ENCODE measurements around the gene NDFIP1. TPM values are rescaled to one million over a fixed set of nuclear protein-coding genes. Genes with fewer than 3 reads are reported as not detected.

NDFIP1 gene
- total RNA-seq, 2 experiments from 2014 or later: 47.2 TPM

DNA sequence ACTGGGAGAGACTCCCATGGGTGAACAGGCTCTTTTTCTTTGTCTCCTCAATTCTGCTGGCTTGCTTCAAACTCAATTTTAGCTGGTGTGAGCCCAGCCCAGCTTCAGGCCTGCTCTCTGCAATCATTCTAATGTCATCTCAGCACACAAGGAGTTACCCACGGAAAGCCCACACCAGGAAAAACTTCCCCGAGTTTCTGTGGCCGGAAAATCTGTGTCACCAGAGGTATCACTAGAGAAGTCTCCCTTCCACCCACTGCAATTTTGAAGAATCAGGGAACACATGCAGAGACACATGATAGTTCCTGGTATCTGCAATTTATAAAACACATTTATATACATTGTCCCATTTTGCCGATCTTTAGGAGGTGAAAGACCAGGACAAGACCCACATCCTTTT lies 13.5 kb upstream of the NDFIP1 start:
- H3K9me3 Mint-ChIP-seq (ENCODE audit: insufficient read depth): peaks cover under 1% of the 10 kb centered on the region
- ATAC-seq (peak; percentile 21), DNase-seq (peak; percentile 49)
- peaks cover 40% of the 10 kb centered on the region for H3K4me1 Mint-ChIP-seq (ENCODE audit: low read depth)
- POLR2A ChIA-PET: interaction anchor here (1.3 to 3.2 kb wide), 6 partner anchors 9 to 126 kb away, joined by 3 to 48 read pairs (median 6); partner anchors contain the start of genes NDFIP1 and RNF14
- H3K36me3 Mint-ChIP-seq (ENCODE audit: low read depth): no peaks in the 10 kb centered on the region
- H3K27me3 Mint-ChIP-seq (ENCODE audit: low read depth): no peaks in the 10 kb centered on the region
- CTCF ChIA-PET: interaction anchor here (1.2 to 4.6 kb wide), 10 partner anchors 13 to 126 kb away, joined by 3 to 22 read pairs (median 7); partner anchors contain the start of genes NDFIP1 and RNF14
- H3K4me3 Mint-ChIP-seq: peak overlapping the region; percentile 51
- H3K27ac Mint-ChIP-seq: peak overlapping the region; percentile 96

DNA sequence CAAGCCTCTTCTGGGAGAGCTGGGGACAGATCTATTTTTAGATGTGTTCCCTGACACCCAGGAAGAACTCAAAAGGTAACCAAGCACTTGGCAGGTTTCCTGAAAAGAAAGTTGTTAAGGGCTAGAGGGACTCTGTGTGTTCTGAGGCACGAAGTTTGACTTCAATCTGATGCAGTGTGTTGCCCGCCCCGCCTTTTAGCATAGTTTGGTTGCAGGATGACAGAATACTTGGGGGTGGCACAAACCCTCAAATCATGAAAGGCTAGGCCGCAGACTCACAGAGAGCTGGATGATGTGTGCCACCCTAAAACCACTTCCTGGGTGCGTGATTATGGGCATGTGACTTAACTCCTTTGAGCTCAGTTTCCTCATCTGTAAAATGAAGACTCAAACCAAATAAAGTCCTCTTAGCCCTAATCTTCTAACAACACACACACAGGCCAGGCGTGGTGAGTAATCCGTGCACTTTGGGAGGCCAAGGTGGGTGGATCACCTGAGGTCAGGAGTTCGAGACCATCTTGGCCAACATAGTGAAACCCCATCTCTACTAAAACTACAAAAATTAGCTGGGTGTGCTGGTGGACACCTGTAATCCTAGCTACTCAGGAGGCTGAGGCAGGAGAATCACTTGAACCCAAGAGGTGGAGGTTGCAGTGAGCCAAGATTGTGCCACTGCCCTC lies 12.8 kb upstream of the NDFIP1 start:
- peaks cover 42% of the 10 kb centered on the region for H3K4me1 Mint-ChIP-seq (ENCODE audit: low read depth)
- peak overlapping the region; percentile 96 for H3K27ac Mint-ChIP-seq
- H3K27me3 Mint-ChIP-seq (ENCODE audit: low read depth): no peaks in the 10 kb centered on the region
- DNase-seq: peak; percentile 91
- H3K36me3 Mint-ChIP-seq (ENCODE audit: low read depth): no peaks in the 10 kb centered on the region
- peak overlapping the region; percentile 51 for H3K4me3 Mint-ChIP-seq
- POLR2A ChIA-PET: interaction anchor here (0.7 to 3.2 kb wide), 10 partner anchors 9 to 172 kb away, joined by 3 to 48 read pairs (median 4); partner anchors contain the start of genes DELE1, GNPDA1, NDFIP1 and RNF14
- CTCF ChIA-PET: interaction anchor here (0.6 to 4.6 kb wide), 13 partner anchors 8 to 135 kb away, joined by 3 to 22 read pairs (median 5); partner anchors contain the start of genes NDFIP1 and RNF14
- H3K9me3 Mint-ChIP-seq (ENCODE audit: insufficient read depth): peaks cover 4% of the 10 kb centered on the region
- ATAC-seq: peak; percentile 90

DNA sequence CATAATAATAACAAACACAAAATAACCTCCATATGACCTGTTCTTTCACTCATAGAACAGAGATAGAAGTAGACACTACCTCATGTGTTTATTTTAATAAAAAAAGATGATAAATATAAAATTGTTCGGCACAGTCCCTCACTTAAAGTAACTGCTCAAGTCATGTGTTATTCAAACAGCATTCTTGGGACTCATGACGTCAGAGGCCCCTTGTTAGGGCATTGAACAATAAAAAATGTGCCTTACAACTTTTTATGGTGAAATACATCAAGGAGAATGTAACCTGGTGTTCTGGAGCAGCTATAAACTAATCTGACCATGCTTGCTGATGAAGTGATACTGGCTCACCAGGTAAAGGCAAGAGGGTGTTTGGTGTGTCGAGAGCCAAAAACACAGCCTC lies 12.2 kb upstream of the NDFIP1 start:
- DNase-seq (peak; percentile 20), ATAC-seq (no peak)
- H3K27ac Mint-ChIP-seq: no peak overlapping the region
- peaks cover 48% of the 10 kb centered on the region for H3K4me1 Mint-ChIP-seq (ENCODE audit: low read depth)
- H3K4me3 Mint-ChIP-seq: no peak overlapping the region
- POLR2A ChIA-PET: interaction anchor here (0.7 to 3.2 kb wide), 9 partner anchors 8 to 173 kb away, joined by 3 to 48 read pairs (median 5); partner anchors contain the start of genes DELE1, GNPDA1, NDFIP1 and RNF14
- CTCF ChIA-PET: interaction anchor here (0.6 to 4.6 kb wide), 8 partner anchors 8 to 136 kb away, joined by 3 to 22 read pairs (median 6); partner anchors contain the start of gene NDFIP1
- H3K27me3 Mint-ChIP-seq (ENCODE audit: low read depth): no peaks in the 10 kb centered on the region
- H3K36me3 Mint-ChIP-seq (ENCODE audit: low read depth): peaks cover 6% of the 10 kb centered on the region
- H3K9me3 Mint-ChIP-seq (ENCODE audit: insufficient read depth): peaks cover 4% of the 10 kb centered on the region

DNA sequence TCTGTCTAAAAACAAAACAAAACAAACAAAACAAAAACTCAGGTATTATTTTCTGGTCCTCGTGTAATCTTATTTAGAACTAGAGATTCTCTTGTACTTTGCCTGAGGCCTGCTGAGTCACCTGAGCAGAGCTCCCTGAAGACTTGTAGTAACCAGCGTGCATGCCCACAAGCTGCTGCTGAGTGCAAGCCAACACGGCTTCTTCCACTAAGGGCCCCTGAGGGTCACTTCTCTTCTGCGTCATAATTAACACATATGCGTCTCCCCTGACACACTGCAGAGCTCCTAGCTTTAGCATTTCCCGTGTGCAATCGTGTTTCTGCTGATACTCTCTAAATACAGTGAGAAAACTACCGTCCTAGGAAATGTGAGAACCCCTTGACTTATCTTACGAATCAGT lies 10.9 kb upstream of the NDFIP1 start:
- peaks cover 6% of the 10 kb centered on the region for H3K36me3 Mint-ChIP-seq (ENCODE audit: low read depth)
- DNase-seq (peak; percentile 21), ATAC-seq (no peak)
- ChIA-PET CTCF (interaction anchor here (0.9 to 1.5 kb wide), 3 partner anchors 10 to 28 kb away, joined by 3 to 6 read pairs (median 3); no protein-coding TSS in a partner anchor), POLR2A (interaction anchor here (0.8 to 2.6 kb wide), 3 partner anchors 11 to 128 kb away, joined by 3 to 16 read pairs (median 3); partner anchors contain the start of gene NDFIP1)
- H3K4me3 Mint-ChIP-seq: no peak overlapping the region
- H3K27me3 Mint-ChIP-seq (ENCODE audit: low read depth): no peaks in the 10 kb centered on the region
- H3K27ac Mint-ChIP-seq: peak overlapping the region; percentile 1
- peaks cover 48% of the 10 kb centered on the region for H3K4me1 Mint-ChIP-seq (ENCODE audit: low read depth)
- H3K9me3 Mint-ChIP-seq (ENCODE audit: insufficient read depth): peaks cover 4% of the 10 kb centered on the region

DNA sequence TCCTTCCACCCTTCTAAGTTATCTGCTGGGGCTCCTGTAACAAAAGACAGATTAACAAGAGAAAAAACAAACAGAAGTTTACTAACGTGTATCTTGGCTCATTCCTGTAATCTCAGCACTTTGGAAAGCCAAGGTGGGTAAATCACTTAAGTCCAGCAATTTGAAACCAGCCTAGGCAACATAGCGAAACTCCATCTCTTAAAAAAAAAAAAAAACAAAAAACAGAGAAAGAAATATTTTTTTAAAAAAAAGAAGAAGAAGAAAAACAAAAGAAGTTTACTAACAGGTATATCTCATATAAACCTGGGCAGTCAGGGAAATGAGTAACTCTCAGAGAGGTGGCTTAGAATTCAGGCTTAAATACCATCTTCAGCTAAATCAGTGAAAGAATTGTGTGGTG lies 10.3 kb upstream of the NDFIP1 start:
- ChIA-PET POLR2A (interaction anchor here (0.8 to 2.6 kb wide), 3 partner anchors 10 to 129 kb away, joined by 3 to 16 read pairs (median 3); partner anchors contain the start of gene NDFIP1), CTCF (interaction anchor here (1.0 to 1.5 kb wide), 3 partner anchors 9 to 123 kb away, joined by 3 to 6 read pairs (median 5); no protein-coding TSS in a partner anchor)
- Mint-ChIP-seq H3K4me3 (no peak overlapping the region), H3K27me3 (ENCODE audit: low read depth) (no peaks in the 10 kb centered on the region), H3K36me3 (ENCODE audit: low read depth) (peaks cover 8% of the 10 kb centered on the region), H3K9me3 (ENCODE audit: insufficient read depth) (peaks cover 4% of the 10 kb centered on the region), H3K27ac (no peak overlapping the region), H3K4me1 (ENCODE audit: low read depth) (peaks cover 51% of the 10 kb centered on the region)
- DNase-seq: no peak
- no peak for ATAC-seq

DNA sequence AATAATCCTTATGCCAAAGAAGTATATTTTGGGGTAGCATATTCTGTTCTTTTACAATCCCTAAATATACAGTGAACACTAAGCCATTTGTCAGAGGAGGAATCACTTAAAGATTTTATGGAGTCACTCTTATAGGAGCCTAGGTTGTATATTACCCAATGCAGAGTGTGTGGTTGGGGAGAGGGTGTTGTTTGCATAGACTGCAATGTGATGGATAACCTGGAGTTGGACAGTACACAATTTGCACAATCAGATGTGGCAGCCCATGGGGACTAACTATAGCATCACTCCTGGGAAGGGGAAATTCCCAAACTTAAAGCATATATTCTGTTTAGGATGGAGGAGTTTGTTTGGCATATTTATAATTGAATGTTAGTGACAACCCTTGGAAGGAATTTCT lies 9.6 kb upstream of the NDFIP1 start:
- ChIA-PET CTCF (interaction anchor here (1.0 to 1.4 kb wide), 3 partner anchors 9 to 124 kb away, joined by 3 to 5 read pairs (median 3); no protein-coding TSS in a partner anchor), POLR2A (interaction anchor here (2.6 kb wide), 1 partner anchor 9 kb away, joined by 16 read pairs; the partner anchor contains the start of gene NDFIP1)
- Mint-ChIP-seq H3K4me1 (ENCODE audit: low read depth) (peaks cover 51% of the 10 kb centered on the region), H3K4me3 (no peak overlapping the region), H3K9me3 (ENCODE audit: insufficient read depth) (peaks cover 4% of the 10 kb centered on the region), H3K27ac (no peak overlapping the region), H3K27me3 (ENCODE audit: low read depth) (no peaks in the 10 kb centered on the region), H3K36me3 (ENCODE audit: low read depth) (peaks cover 8% of the 10 kb centered on the region)
- DNase-seq (peak; percentile 16), ATAC-seq (no peak)

DNA sequence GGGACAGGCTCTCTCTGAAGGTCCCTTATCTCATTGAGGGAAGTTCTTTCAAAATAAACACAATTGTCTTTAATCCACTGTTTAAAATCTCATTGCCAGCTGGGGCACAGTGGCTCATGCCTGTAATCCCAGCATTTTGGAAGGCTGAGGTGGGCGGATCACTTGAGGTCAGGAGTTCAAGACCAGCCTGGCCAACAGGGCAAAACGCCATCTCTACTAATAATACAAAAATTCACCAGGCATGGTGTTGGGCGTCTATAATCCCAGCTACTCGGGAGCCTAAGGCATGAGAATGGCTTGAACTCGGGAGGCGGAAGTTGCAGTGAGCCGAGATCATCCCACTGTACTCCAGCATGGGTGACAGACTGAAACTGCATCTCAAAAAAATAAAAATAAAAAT lies 8.3 kb upstream of the NDFIP1 start:
- CTCF ChIA-PET: no interaction called here
- ATAC-seq: no peak
- H3K27ac Mint-ChIP-seq: no peak overlapping the region
- H3K4me1 Mint-ChIP-seq (ENCODE audit: low read depth): peaks cover 51% of the 10 kb centered on the region
- peak; percentile 17 for DNase-seq
- H3K27me3 Mint-ChIP-seq (ENCODE audit: low read depth): no peaks in the 10 kb centered on the region
- peaks cover 4% of the 10 kb centered on the region for H3K9me3 Mint-ChIP-seq (ENCODE audit: insufficient read depth)
- POLR2A ChIA-PET: interaction anchor here (0.6 kb wide), 1 partner anchor 9 kb away, joined by 3 read pairs; no protein-coding TSS in a partner anchor
- peaks cover 8% of the 10 kb centered on the region for H3K36me3 Mint-ChIP-seq (ENCODE audit: low read depth)
- no peak overlapping the region for H3K4me3 Mint-ChIP-seq

DNA sequence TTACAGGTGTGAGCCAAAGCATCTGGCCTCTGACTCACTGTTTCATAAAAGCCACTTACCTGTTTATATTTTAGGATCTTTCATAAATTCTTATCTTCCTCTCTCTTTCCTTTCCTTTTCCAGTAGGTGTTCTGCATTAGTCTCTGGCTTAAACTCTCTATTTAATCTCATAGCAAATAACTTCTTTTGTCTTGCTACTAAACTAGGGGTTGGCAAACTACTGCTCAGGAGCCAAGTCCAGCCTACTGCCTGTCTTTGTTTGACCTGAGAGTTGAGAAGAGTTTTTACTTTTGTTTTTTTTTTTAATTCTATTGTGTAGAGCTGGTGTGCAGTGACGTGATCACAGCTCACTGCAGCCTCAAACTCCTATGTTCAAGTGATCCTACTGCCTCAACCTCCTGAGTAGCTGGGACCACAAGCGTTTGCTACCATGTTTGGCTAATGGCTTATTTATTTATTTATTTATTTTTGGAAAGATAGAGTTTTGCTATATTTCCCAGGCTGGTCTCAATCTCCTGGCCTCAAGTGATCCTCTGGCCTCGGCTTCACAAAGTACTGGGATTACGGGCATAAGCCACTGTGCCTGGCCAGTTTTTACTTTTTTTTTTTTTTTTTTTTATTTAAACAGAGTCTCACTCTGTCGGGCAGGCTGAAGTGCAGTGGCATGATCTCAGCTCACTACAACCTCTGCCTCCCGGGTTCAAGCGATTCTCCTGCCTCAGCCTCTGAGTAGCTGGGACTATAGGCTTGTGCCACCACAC lies 5.4 kb upstream of the NDFIP1 start:
- Mint-ChIP-seq H3K4me3 (no peak overlapping the region), H3K4me1 (ENCODE audit: low read depth) (peaks cover 53% of the 10 kb centered on the region), H3K9me3 (ENCODE audit: insufficient read depth) (peaks cover 4% of the 10 kb centered on the region), H3K36me3 (ENCODE audit: low read depth) (peaks cover 8% of the 10 kb centered on the region), H3K27me3 (ENCODE audit: low read depth) (no peaks in the 10 kb centered on the region), H3K27ac (no peak overlapping the region)
- no peak for ATAC-seq
- ChIA-PET POLR2A (interaction anchor here (2.0 kb wide), 1 partner anchor 8 kb away, joined by 7 read pairs; no protein-coding TSS in a partner anchor), CTCF (interaction anchor here (1.4 to 3.2 kb wide), 3 partner anchors 7 to 90 kb away, joined by 3 to 18 read pairs (median 5); partner anchors contain the start of gene GNPDA1)
- peak; percentile 16 for DNase-seq

DNA sequence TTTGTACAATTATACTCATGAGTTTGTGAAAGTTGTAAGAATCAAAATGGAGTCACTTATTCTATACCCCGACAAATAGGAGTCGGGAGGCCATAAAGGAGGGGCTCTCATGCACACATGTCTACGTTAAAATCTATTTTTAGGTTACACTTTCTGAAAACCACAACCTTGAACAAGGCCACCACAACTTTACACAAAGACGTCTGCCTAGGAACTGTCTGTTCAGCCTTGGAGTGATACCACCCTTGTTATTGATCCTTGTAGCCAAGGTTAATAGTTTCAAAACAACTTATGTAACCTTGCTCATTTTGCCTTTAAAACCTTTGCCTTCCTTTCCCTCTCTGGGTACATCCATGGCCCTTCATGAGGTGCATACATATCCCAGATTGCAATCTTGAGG lies 4.1 kb upstream of the NDFIP1 start:
- ChIA-PET POLR2A (interaction anchor here (0.7 to 2.0 kb wide), 3 partner anchors 9 to 135 kb away, joined by 3 to 7 read pairs (median 4); partner anchors contain the start of gene RNF14), CTCF (interaction anchor here (0.7 to 3.2 kb wide), 4 partner anchors 9 to 91 kb away, joined by 3 to 18 read pairs (median 4); partner anchors contain the start of gene GNPDA1)
- ATAC-seq: peak; percentile 43
- H3K36me3 Mint-ChIP-seq (ENCODE audit: low read depth): peaks cover 12% of the 10 kb centered on the region
- H3K27ac Mint-ChIP-seq: peak overlapping the region; percentile 82
- H3K4me1 Mint-ChIP-seq (ENCODE audit: low read depth): peaks cover 51% of the 10 kb centered on the region
- DNase-seq: peak; percentile 72
- H3K9me3 Mint-ChIP-seq (ENCODE audit: insufficient read depth): peaks cover 4% of the 10 kb centered on the region
- peak overlapping the region; percentile 37 for H3K4me3 Mint-ChIP-seq
- H3K27me3 Mint-ChIP-seq (ENCODE audit: low read depth): no peaks in the 10 kb centered on the region

DNA sequence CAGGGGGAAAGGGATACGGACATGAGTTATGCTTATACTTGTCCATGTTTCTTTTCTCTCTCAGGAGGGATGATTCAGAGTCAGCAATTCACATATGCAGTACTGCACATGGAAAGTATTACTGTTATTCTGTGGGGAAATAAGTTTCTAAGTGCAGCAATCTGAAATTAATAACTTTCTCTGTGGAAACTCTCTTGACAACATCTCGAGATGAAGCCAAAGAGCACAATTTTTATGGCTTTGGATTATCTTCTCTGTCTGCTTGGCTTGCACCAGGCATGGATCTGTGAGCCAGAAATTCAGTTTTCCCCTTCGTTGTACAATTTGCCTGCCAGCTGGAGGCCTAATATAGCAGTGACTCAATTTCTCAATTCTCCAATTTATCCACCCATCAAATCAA lies 2.5 kb upstream of the NDFIP1 start:
- no peak overlapping the region for H3K4me3 Mint-ChIP-seq
- ATAC-seq (no peak), DNase-seq (no peak)
- CTCF ChIA-PET: interaction anchor here (3.2 kb wide), 1 partner anchor 93 kb away, joined by 18 read pairs; the partner anchor contains the start of gene GNPDA1
- peaks cover 20% of the 10 kb centered on the region for H3K36me3 Mint-ChIP-seq (ENCODE audit: low read depth)
- H3K9me3 Mint-ChIP-seq (ENCODE audit: insufficient read depth): no peaks in the 10 kb centered on the region
- no peaks in the 10 kb centered on the region for H3K27me3 Mint-ChIP-seq (ENCODE audit: low read depth)
- POLR2A ChIA-PET: interaction anchor here (1.4 kb wide), 1 partner anchor 92 kb away, joined by 3 read pairs; no protein-coding TSS in a partner anchor
- H3K4me1 Mint-ChIP-seq (ENCODE audit: low read depth): peaks cover 57% of the 10 kb centered on the region
- no peak overlapping the region for H3K27ac Mint-ChIP-seq
